ENCODE results near the gene IL6ST.
"Not testable (repeated sequence)": the region's sequence is repeated elsewhere in the genome, so short reads cannot be mapped to it uniquely, and the experiment has no call there.

Gene IL6ST

DNA sequence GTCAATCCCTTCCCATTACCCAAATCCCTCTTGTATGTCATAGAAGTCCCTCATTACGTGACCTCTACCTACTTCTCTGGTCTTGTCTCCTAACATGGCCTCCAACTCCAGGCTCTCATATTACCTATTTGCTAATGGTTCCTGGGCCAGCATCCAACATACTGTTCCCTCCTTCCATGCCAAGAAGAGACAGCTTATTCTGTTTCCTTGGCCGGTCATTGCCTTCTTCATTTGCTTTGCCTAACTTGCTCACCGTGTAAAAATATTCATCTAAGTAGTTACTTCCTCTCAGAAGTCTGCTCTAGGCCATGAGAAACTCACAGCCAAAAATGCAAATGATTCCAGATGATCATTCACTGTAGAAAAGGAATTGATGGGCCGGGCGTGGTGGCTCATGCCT is 8.9 kb upstream of the IL6ST start:
- no peak for DNase-seq

DNA sequence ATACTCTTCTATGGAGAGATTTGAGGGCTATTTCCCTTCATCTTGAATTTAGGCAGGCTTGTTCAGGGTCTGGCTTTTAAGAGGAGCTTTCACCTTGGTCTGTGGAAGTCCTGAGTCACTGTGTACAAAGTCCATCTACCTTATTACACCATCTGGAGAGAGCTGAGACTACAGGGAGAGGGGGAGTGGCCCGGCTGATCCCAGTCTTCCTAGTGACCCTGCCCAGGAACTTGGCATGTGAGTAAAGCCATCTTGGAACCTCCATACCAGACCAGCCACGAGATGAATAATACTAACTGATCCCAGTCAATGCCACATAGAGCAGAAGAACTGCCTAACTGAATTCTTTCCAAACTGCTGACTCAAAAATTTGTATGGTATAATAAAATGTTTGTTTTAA is 8.4 kb upstream of the IL6ST start:
- DNase-seq, result no peak

- no peak for DNase-seq
Observed at GRCh38 chr5:56002303-56002702, 7.5 kb upstream of the IL6ST start.

DNA sequence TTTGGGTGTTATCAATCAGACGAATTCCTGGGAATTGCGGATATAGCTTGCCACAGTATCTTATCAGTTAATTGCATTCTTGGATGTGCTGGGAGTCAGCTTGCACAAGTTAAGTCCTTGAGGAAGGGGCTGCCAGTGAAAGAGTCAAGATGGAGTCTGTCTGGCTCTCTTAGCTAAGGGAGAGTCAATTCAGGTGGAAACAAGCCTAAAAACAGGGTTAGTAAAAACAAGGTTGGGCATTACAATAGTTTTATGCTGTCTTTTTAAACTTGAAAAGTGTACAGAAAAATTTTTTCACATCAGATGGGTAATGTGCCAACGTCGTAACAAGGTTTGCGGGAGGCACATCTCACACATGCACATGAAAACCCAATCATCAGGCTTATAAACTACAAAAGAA is 5.5 kb upstream of the IL6ST start:
- not testable (repeated sequence) for DNase-seq

DNA sequence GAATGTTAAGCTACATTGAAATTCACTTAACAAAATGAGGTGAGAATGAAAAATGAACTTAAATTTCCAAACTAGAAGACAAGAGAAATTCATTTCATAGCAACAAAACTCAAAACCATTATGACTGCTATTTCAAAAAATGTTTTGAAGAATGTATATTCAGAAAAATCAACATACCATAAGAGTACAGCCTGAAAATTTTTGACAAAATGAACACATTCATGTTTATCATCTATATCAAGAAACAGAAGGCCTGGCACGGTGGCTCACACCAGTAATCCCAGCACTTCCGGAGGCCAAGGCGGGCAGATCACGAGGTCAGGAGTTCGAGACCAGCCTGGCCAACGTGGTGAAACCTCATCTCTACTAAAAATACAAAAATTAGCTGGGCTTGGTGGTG is 4.2 kb upstream of the IL6ST start:
- no peak for DNase-seq

GRCh38 chr5:55997742-55998351 is 3.1 kb upstream of the IL6ST start:
- DNase-seq, result no peak

DNA sequence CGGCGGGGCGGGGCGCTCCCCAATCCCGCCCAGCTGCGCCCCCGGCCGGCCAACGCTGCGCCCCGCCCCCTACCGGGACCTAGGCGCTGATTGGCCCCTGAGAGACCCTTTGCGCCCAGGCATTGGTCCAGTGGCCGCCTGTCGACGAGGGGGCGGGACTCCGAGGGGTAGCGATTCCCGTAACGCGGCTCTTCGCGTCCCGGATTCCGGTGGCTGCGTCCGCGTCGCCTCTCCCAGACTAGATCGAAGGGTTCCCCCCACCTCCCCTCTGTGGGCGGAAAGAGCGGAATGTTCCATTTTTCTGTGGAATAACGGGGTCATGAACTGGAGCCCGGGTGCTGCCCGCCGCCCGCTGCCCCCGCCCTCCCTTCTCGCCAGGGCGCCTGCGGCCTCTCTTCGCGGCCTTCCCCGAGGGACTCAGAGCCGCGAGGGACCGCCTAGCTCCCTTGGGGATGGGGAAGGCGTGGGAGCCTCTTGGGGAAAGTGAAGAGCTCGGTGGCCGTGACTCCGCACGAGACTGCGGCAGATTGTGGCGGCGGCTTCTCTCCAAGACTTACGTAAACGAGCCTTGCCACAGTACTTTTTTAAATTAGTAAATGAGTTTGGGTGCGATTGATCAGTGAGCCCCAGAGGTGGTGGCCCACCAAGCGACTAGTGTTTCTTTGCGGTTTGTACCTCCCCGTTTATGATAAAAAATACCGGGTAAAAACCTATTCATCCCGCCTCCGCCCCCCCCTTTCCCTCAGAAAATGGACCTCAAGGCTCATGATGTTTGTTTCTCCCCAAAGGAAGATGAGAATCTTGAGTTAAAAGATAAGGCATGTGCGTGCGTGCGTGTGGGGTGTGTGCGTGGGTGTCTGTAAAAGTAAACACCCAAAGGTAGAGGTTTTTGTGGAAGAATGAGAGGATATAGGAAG is 493 bp upstream of the IL6ST start:
- DNase-seq, result peak; percentile 96

- DNase-seq, result no peak
Observed at GRCh38 chr5:55993731-55994494, 850 bp downstream of the IL6ST start.

DNA sequence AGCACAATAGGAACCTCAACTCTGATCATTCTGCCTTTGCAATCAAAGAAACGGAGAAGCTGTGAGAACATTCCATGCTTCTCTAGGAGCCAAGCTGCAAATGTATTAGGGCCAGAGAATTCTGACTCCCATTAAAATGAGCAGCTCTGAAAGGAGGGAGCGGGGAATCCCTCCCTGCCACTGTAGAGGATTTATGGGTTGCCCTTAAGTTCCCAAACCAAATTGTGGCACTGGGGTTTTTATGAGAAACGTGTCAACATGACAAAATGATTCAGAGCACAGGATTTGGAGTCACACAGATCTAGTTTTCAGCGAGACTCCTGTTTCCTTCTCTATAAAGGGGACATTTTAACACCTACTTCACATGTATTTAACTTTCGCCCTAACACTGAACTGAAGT is 1.8 kb downstream of the IL6ST start:
- DNase-seq, result no peak

- no peak for DNase-seq
Observed at GRCh38 chr5:55991768-55992486, 2.8 kb downstream of the IL6ST start.

- not testable (repeated sequence) for DNase-seq
Observed at GRCh38 chr5:55990895-55991294, 3.9 kb downstream of the IL6ST start.

DNA sequence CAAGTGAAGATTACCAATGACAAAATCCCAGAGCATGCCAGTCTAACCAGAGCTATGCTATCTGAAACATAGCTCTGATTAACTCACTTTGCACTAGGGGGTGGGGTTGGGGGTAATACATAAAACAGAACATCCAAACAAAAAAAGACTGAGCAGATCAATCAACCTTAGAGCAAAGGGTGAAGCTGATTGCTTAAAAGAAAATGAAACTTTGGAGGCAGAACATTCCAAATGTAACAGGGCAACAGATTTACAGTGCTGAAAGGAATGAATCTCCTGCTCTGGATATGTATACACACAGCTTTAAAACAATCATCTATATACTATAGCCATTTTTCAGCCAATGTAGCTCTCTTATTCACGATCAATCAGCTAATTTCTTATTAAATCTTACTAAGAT is 4.9 kb downstream of the IL6ST start:
- no peak for DNase-seq

GRCh38 chr5:55988979-55989638 is 5.7 kb downstream of the IL6ST start:
- no peak for DNase-seq

GRCh38 chr5:55988428-55988827 is 6.3 kb downstream of the IL6ST start:
- DNase-seq, result not testable (repeated sequence)

DNA sequence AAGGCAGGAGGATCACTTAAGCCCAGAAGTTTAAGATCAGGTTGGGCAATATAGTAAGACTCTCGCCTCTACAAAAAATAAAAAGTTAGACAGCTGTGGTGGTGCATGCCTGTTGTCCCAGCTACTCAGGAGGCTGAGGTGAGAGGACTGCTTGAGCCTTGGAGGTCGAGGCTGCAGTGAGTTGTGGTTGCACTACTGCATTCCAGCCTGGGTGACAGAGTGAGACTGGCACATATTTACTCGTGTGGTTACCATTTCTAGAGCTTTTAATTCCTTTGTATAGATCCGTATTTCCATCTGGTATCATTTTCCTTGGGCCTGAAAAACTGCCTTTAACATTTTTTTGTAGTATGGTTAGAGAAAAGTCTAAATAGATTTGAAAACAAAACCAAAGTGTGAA is 7.8 kb downstream of the IL6ST start:
- DNase-seq, result no peak

GRCh38 chr5:55985181-55985580 is 9.6 kb downstream of the IL6ST start:
- no peak for DNase-seq

GRCh38 chr5:55983986-55984385 is 10.8 kb downstream of the IL6ST start:
- DNase-seq, result no peak

DNA sequence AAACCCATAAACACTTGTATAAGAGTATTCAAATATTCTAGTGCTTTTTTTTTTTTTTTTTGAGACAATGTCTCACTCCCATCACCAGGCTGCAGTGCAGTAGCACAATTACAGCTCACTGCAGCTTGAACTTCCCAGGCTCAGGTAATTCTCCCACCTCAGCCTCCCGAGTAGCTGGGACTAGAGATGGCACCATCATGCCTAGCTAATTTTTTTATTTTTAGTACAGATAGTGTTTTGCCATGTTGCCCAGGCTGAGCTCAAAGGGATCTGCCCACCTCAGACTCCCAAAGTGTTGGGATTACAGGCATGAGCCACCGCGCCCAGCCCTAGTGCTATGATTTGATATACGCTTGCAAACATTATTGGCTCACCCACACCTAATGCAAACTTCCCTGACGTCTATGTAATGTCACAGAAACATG is 11.8 kb downstream of the IL6ST start:
- DNase-seq, result peak; percentile 40

- no peak for DNase-seq
Observed at GRCh38 chr5:55973296-55973695, 21.5 kb downstream of the IL6ST start.

- DNase-seq, result no peak
Observed at GRCh38 chr5:55969956-55970355, 24.8 kb downstream of the IL6ST start.

DNA sequence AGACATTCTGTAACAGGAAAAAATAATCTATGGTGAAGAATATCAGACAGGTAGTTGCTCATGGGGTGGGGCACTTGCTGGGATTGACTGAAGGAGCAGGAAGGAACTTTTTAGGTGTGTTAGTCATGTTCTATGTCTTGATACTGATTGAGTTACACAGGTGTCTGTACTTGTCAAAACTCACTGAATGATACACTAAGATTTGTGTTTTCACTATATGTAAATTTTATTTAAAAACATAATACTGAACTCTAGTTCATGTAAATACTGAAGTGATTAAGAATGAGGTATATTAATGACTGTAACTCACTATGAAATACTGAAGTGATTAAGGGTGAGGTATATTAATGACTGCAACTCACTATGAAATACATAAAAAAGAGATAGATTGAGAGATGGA is 28.5 kb downstream of the IL6ST start:
- DNase-seq, result no peak

GRCh38 chr5:55965525-55965924 is 29.2 kb downstream of the IL6ST start:
- no peak for DNase-seq

All from activated T-cell treated with anti-CD3 and anti-CD28 coated beads, Interleukin-2, amount 50 U/mL, for 1 hour (primary cell).